Measurements from ENCODE around the gene PLEKHG4B.
"Not testable (repeated sequence)": the region's sequence is repeated elsewhere in the genome, so short reads cannot be mapped to it uniquely, and the experiment has no call there.

Gene PLEKHG4B

GRCh38 chr5:190366-191035 lies 98.5 kb downstream of the PLEKHG4B start:
- DNase-seq (ENCODE audit: low spot score): no peak

GRCh38 chr5:191036-191948 lies 99.3 kb downstream of the PLEKHG4B start, which contains the start of gene LRRC14B:
Gene LRRC14B, plus strand, starts transcription at chr5:191495. Its CDS starts 44 bp downstream, at chr5:191539.
- no peak for DNase-seq (ENCODE audit: low spot score)

GRCh38 chr5:191949-192690 lies 100.2 kb downstream of the PLEKHG4B start:
- DNase-seq (ENCODE audit: low spot score): no peak

GRCh38 chr5:192691-192969 lies 100.7 kb downstream of the PLEKHG4B start:
- no peak for DNase-seq (ENCODE audit: low spot score)

- DNase-seq (ENCODE audit: low spot score): no peak
These were observed 101.2 kb downstream of the PLEKHG4B start for GRCh38 chr5:192970-193831.

GRCh38 chr5:194102-194501 lies 102.1 kb downstream of the PLEKHG4B start:
- DNase-seq (ENCODE audit: low spot score): no peak

- DNase-seq (ENCODE audit: low spot score): no peak
These were observed 102.7 kb downstream of the PLEKHG4B start for GRCh38 chr5:194603-195209.

- no peak for DNase-seq (ENCODE audit: low spot score)
These were observed 103.6 kb downstream of the PLEKHG4B start for GRCh38 chr5:195401-196160.

GRCh38 chr5:196350-196749 lies 104.4 kb downstream of the PLEKHG4B start:
- no peak for DNase-seq (ENCODE audit: low spot score)

- not testable (repeated sequence) for DNase-seq (ENCODE audit: low spot score)
These were observed 105.1 kb downstream of the PLEKHG4B start for GRCh38 chr5:197031-197430.

- DNase-seq (ENCODE audit: low spot score): no peak
These were observed 106.0 kb downstream of the PLEKHG4B start for GRCh38 chr5:197892-198489.

GRCh38 chr5:198516-199196 lies 106.7 kb downstream of the PLEKHG4B start:
- DNase-seq (ENCODE audit: low spot score): no peak

GRCh38 chr5:199197-199949 lies 107.4 kb downstream of the PLEKHG4B start:
- DNase-seq (ENCODE audit: low spot score): no peak

GRCh38 chr5:199950-200645 lies 108.1 kb downstream of the PLEKHG4B start:
- no peak for DNase-seq (ENCODE audit: low spot score)

- no peak for DNase-seq (ENCODE audit: low spot score)
These were observed 109.0 kb downstream of the PLEKHG4B start for GRCh38 chr5:200985-201384.

GRCh38 chr5:201672-202071 lies 109.7 kb downstream of the PLEKHG4B start:
- no peak for DNase-seq (ENCODE audit: low spot score)

GRCh38 chr5:203246-203930 lies 111.4 kb downstream of the PLEKHG4B start:
- DNase-seq (ENCODE audit: low spot score): no peak

GRCh38 chr5:204001-204400 lies 112.0 kb downstream of the PLEKHG4B start:
- no peak for DNase-seq (ENCODE audit: low spot score)

Data from COLO829 (cell line).